HEK293 (cell line): ENCODE results near the gene HMGA1.

Experiments
- CTCF ChIA-PET: fragments of 350-600 bp; formaldehyde crosslinking; extraction: SDS; loops from one replicate; lab custom pipeline; 2021; ENCODE audit warnings: antibody characterized with exemption; lab: Yijun Ruan, JAX
- POLR2A ChIA-PET: fragments of 300-600 bp; formaldehyde crosslinking; extraction: SDS; loops from one replicate; lab custom pipeline; 2020; ENCODE audit warnings: antibody characterized with exemption, inconsistent platforms; lab: Yijun Ruan, JAX
- H3K27ac ChIP-seq: fragments of 200-500 bp; sonication (Bioruptor generic); 2 replicates; pipeline ENCODE4 v1.5.1; 2014; ENCODE audit warnings: low read depth, low read length, control low read depth, inconsistent platforms; ENCODE audit errors: extremely low read depth
- H3K36me3 ChIP-seq, 2 experiments: fragments of 200-500 bp in 1 of 2; sonication (Bioruptor generic) in 1 of 2; 1 replicate in 1 of 2; 2 replicates in 1 of 2; pipeline ENCODE4 v1.5.1; 2014 to 2017; ENCODE audit warnings: inconsistent platforms in 2 of 2, low read length in 2 of 2; ENCODE audit not compliant: control insufficient read depth in 2 of 2, insufficient read depth in 1 of 2
- H3K4me1 ChIP-seq: fragments of 200-500 bp; sonication (Bioruptor generic); 2 replicates; pipeline ENCODE4 v1.5.1; 2014; ENCODE audit warnings: mild to moderate bottlenecking, low read length, inconsistent platforms; ENCODE audit not compliant: control insufficient read depth, insufficient read depth
- H3K4me3 ChIP-seq: 2 replicates; pipeline ENCODE4 v1.5.1; 2011; ENCODE audit warnings: low read depth, mild to moderate bottlenecking, control low read depth, low read length, moderate library complexity
- H3K9me3 ChIP-seq: fragments of 200-500 bp; sonication (Bioruptor generic); 2 replicates; pipeline ENCODE4 v1.5.1; 2014; ENCODE audit warnings: low read depth, low read length, inconsistent platforms; ENCODE audit not compliant: control insufficient read depth, insufficient read depth
- BCL11B ChIP-seq: fragments of 450-650 bp; formaldehyde crosslinking; IDR thresholded peaks from 2 replicates; pipeline ENCODE4 v1.5.1; 2016; ENCODE audit warnings: low read depth, missing biosample characterization, missing genetic modification characterization
- EGR2 ChIP-seq: fragments of 450-650 bp; formaldehyde crosslinking; IDR thresholded peaks from 2 replicates; pipeline ENCODE4 v1.5.1; 2016; ENCODE audit warnings: low read depth, missing biosample characterization, missing genetic modification characterization
- ELK4 ChIP-seq: IDR thresholded peaks from 2 replicates; pipeline ENCODE4 v1.6.1; 2011; ENCODE audit warnings: mild to moderate bottlenecking, low read depth, low read length, borderline replicate concordance
- IKZF3 ChIP-seq: fragments of 450-650 bp; IDR thresholded peaks from 2 replicates; pipeline ENCODE4 v1.5.0; 2018; ENCODE audit warnings: missing biosample characterization, mild to moderate bottlenecking, missing genetic modification characterization, moderate library complexity
- KLF1 ChIP-seq: fragments of 450-650 bp; formaldehyde crosslinking; IDR thresholded peaks from 2 replicates; pipeline ENCODE4 v1.5.1; 2016; ENCODE audit warnings: missing biosample characterization, missing genetic modification characterization
- PRDM10 ChIP-seq: fragments of 450-650 bp; formaldehyde crosslinking; IDR thresholded peaks from 2 replicates; pipeline ENCODE4 v1.5.1; 2016; ENCODE audit warnings: missing biosample characterization, missing genetic modification characterization
- ZBTB17 ChIP-seq: fragments of 450-650 bp; formaldehyde crosslinking; IDR thresholded peaks from 2 replicates; pipeline ENCODE4 v1.5.1; 2016; ENCODE audit warnings: missing biosample characterization, missing genetic modification characterization
- ZBTB48 ChIP-seq: fragments of 450-650 bp; formaldehyde crosslinking; IDR thresholded peaks from 2 replicates; pipeline ENCODE4 v1.5.1; 2016; ENCODE audit warnings: missing biosample characterization, missing genetic modification characterization
- ZBTB8A ChIP-seq: fragments of 450-650 bp; formaldehyde crosslinking; IDR thresholded peaks from 2 replicates; pipeline ENCODE4 v1.5.1; 2016; ENCODE audit warnings: missing biosample characterization, missing genetic modification characterization
- ZFHX2 ChIP-seq: fragments of 450-650 bp; formaldehyde crosslinking; conservative IDR thresholded peaks from 2 replicates; pipeline ENCODE4 v1.5.1; 2016; ENCODE audit warnings: missing biosample characterization, missing genetic modification characterization
- ZFP37 ChIP-seq: fragments of 450-650 bp; formaldehyde crosslinking; IDR thresholded peaks from 2 replicates; pipeline ENCODE4 v1.5.1; 2016; ENCODE audit warnings: missing biosample characterization, missing genetic modification characterization
- ZNF169 ChIP-seq: fragments of 450-650 bp; formaldehyde crosslinking; IDR thresholded peaks from 2 replicates; pipeline ENCODE4 v1.5.1; 2016; ENCODE audit warnings: missing biosample characterization, missing genetic modification characterization
- ZNF23 ChIP-seq: fragments of 450-650 bp; formaldehyde crosslinking; IDR thresholded peaks from 2 replicates; pipeline ENCODE4 v1.5.1; 2016; ENCODE audit warnings: missing biosample characterization, missing genetic modification characterization, borderline replicate concordance
- ZNF335 ChIP-seq: fragments of 450-650 bp; formaldehyde crosslinking; conservative IDR thresholded peaks from 2 replicates; pipeline ENCODE4 v1.5.1; 2016; ENCODE audit warnings: missing biosample characterization, missing genetic modification characterization
- ZNF433 ChIP-seq: fragments of 450-650 bp; formaldehyde crosslinking; IDR thresholded peaks from 2 replicates; pipeline ENCODE4 v1.5.1; 2016; ENCODE audit warnings: missing biosample characterization, missing genetic modification characterization, low read depth
- ZNF473 ChIP-seq: fragments of 450-650 bp; formaldehyde crosslinking; IDR thresholded peaks from 2 replicates; pipeline ENCODE4 v1.5.1; 2017; ENCODE audit warnings: missing biosample characterization, missing genetic modification characterization
- ZNF624 ChIP-seq: fragments of 450-650 bp; formaldehyde crosslinking; IDR thresholded peaks from 2 replicates; pipeline ENCODE4 v1.5.1; 2017; ENCODE audit warnings: missing biosample characterization, missing genetic modification characterization
- ZNF626 ChIP-seq: fragments of 450-650 bp; sonication (Bioruptor Pico); formaldehyde crosslinking; IDR thresholded peaks from 2 replicates; pipeline ENCODE4 v1.5.1; 2018; ENCODE audit warnings: missing biosample characterization, missing genetic modification characterization, inconsistent platforms
- ZNF768 ChIP-seq: fragments of 450-650 bp; formaldehyde crosslinking; IDR thresholded peaks from 2 replicates; pipeline ENCODE4 v1.5.1; 2018; ENCODE audit warnings: missing biosample characterization, mild to moderate bottlenecking, missing genetic modification characterization
- ZNF776 ChIP-seq: fragments of 450-650 bp; formaldehyde crosslinking; IDR thresholded peaks from 2 replicates; pipeline ENCODE4 v1.5.0; 2017; ENCODE audit warnings: missing biosample characterization, missing genetic modification characterization, borderline replicate concordance
- ZNF830 ChIP-seq: fragments of 450-650 bp; IDR thresholded peaks from 2 replicates; pipeline ENCODE4 v1.5.0; 2018; ENCODE audit warnings: missing biosample characterization, missing genetic modification characterization, low read depth, mild to moderate bottlenecking, moderate library complexity
- ZSCAN30 ChIP-seq: fragments of 450-650 bp; IDR thresholded peaks from 2 replicates; pipeline ENCODE4 v1.5.1; 2018; ENCODE audit warnings: missing biosample characterization, mild to moderate bottlenecking, missing genetic modification characterization, moderate library complexity
- ZXDB ChIP-seq: fragments of 450-650 bp; formaldehyde crosslinking; IDR thresholded peaks from 2 replicates; pipeline ENCODE4 v1.5.1; 2016; ENCODE audit warnings: missing biosample characterization, missing genetic modification characterization
- TF ChIP-seq, protein P1 (sequence below): fragments of 450-650 bp; formaldehyde crosslinking; IDR thresholded peaks from 2 replicates; pipeline ENCODE4 v1.5.1; 2016; ENCODE audit warnings: missing biosample characterization, missing genetic modification characterization
- TF ChIP-seq, protein P2 (sequence below): fragments of 450-650 bp; formaldehyde crosslinking; IDR thresholded peaks from 2 replicates; pipeline ENCODE4 v1.5.1; 2017; ENCODE audit warnings: missing biosample characterization, mild to moderate bottlenecking, missing genetic modification characterization, moderate library complexity

HMGA1 gene

DNA sequence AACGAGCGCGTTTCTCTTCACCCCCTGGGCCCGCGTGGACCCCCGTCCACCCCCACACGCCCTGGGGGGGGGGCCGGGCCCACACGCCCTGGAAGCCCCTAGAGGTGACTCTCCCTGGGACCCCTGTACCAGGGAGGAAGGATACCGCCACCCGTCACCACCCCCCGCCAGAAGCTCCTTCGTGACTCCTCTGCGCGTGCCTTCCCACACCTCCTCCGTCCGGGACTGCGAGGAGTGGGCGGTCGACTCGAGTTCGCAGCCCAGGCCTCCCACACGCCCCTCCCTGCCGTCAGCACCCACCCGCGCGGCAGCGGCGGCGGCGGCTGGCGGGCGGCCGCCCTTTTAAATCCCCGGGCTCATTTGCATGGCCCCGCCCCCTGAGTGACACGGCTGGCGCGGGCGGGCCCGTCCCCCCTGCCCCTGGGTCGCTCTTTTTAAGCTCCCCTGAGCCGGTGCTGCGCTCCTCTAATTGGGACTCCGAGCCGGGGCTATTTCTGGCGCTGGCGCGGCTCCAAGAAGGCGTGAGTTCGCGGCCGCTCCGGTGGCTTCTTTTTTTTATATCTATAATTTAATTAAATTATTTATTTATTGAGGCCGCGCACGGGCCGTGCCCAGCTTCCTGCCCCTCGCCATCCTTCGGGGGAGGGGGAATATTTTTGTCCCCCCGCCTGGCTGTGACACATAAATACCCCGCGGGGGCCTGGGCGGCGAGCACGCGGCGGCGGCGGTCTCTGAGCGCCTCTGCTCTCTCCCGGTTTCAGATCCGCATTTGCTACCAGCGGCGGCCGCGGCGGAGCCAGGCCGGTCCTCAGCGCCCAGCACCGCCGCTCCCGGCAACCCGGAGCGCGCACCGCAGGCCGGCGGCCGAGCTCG is at the start of gene HMGA1 (continued):
- TF ChIP-seq ZSCAN30 (tag by site-specific recombination): 0 out of 2 replicates have a peak, but pooled peaks have one; percentile 13
- peak; percentile 99 for TF ChIP-seq ZFHX2 (tag by site-specific recombination)
- peak; percentile 98 for TF ChIP-seq EGR2 (tag by site-specific recombination)
- peak; percentile 76 for TF ChIP-seq PRDM10 (tag by site-specific recombination)
- TF ChIP-seq IKZF3: no peak
- TF ChIP-seq, protein P1, sequence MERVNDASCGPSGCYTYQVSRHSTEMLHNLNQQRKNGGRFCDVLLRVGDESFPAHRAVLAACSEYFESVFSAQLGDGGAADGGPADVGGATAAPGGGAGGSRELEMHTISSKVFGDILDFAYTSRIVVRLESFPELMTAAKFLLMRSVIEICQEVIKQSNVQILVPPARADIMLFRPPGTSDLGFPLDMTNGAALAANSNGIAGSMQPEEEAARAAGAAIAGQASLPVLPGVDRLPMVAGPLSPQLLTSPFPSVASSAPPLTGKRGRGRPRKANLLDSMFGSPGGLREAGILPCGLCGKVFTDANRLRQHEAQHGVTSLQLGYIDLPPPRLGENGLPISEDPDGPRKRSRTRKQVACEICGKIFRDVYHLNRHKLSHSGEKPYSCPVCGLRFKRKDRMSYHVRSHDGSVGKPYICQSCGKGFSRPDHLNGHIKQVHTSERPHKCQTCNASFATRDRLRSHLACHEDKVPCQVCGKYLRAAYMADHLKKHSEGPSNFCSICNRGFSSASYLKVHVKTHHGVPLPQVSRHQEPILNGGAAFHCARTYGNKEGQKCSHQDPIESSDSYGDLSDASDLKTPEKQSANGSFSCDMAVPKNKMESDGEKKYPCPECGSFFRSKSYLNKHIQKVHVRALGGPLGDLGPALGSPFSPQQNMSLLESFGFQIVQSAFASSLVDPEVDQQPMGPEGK (tag by site-specific recombination): peak; percentile 89
- TF ChIP-seq ZNF335 (tag by site-specific recombination): peak; percentile 79
- 0 out of 2 replicates have a peak, but pooled peaks have one; percentile 40 for TF ChIP-seq ZNF768
- peak; percentile 66; the same call in 1 of the 2 replicates for TF ChIP-seq ZXDB (tag by site-specific recombination)

GRCh38 chr6:34189806-34190503 is 46.7 kb upstream of the HMGA1 start:
- H3K36me3 ChIP-seq: no peaks in the 10 kb centered on the region
- H3K9me3 ChIP-seq: no peaks in the 10 kb centered on the region
- no peak overlapping the region for H3K4me3 ChIP-seq
- TF ChIP-seq ZNF830 (tag by site-specific recombination) (no peak), ZNF23 (no peak), ZNF433 (tag by site-specific recombination) (no peak), BCL11B (tag by site-specific recombination) (no peak), ZNF473 (tag by site-specific recombination) (no peak), ZNF169 (tag by site-specific recombination) (no peak), ZBTB17 (tag by site-specific recombination) (no peak), ZBTB48 (tag by site-specific recombination) (no peak), ZBTB8A (tag by site-specific recombination) (no peak), KLF1 (tag by site-specific recombination) (no peak), ZNF624 (tag by site-specific recombination) (no peak), ZNF626 (tag by site-specific recombination) (no peak), ZFP37 (tag by site-specific recombination) (no peak), ELK4 (no peak), ZNF776 (no peak)
- TF ChIP-seq, protein P2, sequence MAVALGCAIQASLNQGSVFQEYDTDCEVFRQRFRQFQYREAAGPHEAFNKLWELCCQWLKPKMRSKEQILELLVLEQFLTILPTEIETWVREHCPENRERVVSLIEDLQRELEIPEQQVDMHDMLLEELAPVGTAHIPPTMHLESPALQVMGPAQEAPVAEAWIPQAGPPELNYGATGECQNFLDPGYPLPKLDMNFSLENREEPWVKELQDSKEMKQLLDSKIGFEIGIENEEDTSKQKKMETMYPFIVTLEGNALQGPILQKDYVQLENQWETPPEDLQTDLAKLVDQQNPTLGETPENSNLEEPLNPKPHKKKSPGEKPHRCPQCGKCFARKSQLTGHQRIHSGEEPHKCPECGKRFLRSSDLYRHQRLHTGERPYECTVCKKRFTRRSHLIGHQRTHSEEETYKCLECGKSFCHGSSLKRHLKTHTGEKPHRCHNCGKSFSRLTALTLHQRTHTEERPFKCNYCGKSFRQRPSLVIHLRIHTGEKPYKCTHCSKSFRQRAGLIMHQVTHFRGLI (tag by site-specific recombination): no peak
- ChIA-PET POLR2A (no interaction called here), CTCF (interaction anchor here (0.6 to 1.5 kb wide), 6 partner anchors 23 to 288 kb away, joined by 3 to 6 read pairs (median 5); partner anchors contain the start of gene NUDT3)
- H3K4me1 ChIP-seq: no peaks in the 10 kb centered on the region
- H3K27ac ChIP-seq: no peak overlapping the region
